K562 (cell line): ENCODE data around the gene PHB1. TPM values are rescaled to one million over a fixed set of nuclear protein-coding genes. Genes with fewer than 3 reads are reported as not detected.

Source experiments
- ATAC-seq: fragments of 200-7000 bp; cut with Tn5 transposase; 3 replicates; pipeline ENCODE4 v1.9.1; 2020; ENCODE audit warnings: moderate library complexity
- BruUV-seq: library from RNA; stranded (reverse); fragments of 400-500 nt; replicated peaks from 2 replicates; lab custom pipeline; 2021; lab: Mats Ljungman, UMichigan
- CTCF ChIA-PET: fragments of 300-600 bp; formaldehyde crosslinking; extraction: SDS; loops from one replicate; lab custom pipeline; 2021; ENCODE audit warnings: low intra/inter-chr PET ratio; lab: Yijun Ruan, JAX
- POLR2A ChIA-PET: fragments of 300-600, 350-650 bp; sonication (Branson Sonifier 250); formaldehyde crosslinking; extraction: SDS; loops from one replicate; lab custom pipeline; 2021; ENCODE audit warnings: antibody characterized with exemption, inconsistent platforms; lab: Yijun Ruan, JAX
- DNase-seq, 4 experiments: peaks; one replicate each; pipeline versions ENCODE4 v3.0.0 to v3.0.0-alpha.2; 2011 to 2018; ENCODE audit warnings: low spot score in 3 of 4, mixed read lengths in 3 of 4; ENCODE audit errors: extremely low read depth in 1 of 4
- FAIRE-seq: peaks from 2 replicates; lab custom pipeline; 2011; peaks lifted over from hg19 to GRCh38; lab: Jason Lieb, UNC
- H2AFZ ChIP-seq: 2 replicates; pipeline ENCODE4 v1.6.0; 2011; ENCODE audit warnings: low read depth, low read length, control low read depth, inconsistent platforms
- H3K27ac ChIP-seq: fragments of 200-600 bp; 3 replicates; pipeline ENCODE4 v1.8.0; 2011; ENCODE audit warnings: low read depth, mild to moderate bottlenecking, control low read depth, inconsistent platforms, low read length, moderate library complexity, mixed read lengths; ENCODE audit errors: extremely low read depth
- H3K27me3 ChIP-seq, 2 experiments: fragments of 300-600 bp in 1 of 2; 2 replicates in 1 of 2; 3 replicates in 1 of 2; pipeline versions ENCODE4 v1.6.0 to v1.8.0; 2011; ENCODE audit warnings: inconsistent platforms in 2 of 2, low read length in 2 of 2, mild to moderate bottlenecking in 1 of 2, mixed read lengths in 1 of 2, moderate library complexity in 1 of 2; ENCODE audit not compliant: control insufficient read depth in 2 of 2, insufficient read depth in 2 of 2
- H3K36me3 ChIP-seq: fragments of 300-600 bp; 3 replicates; pipeline ENCODE4 v1.8.0; 2011; ENCODE audit warnings: mild to moderate bottlenecking, low read length, inconsistent platforms; ENCODE audit not compliant: control insufficient read depth, insufficient read depth
- H3K4me1 ChIP-seq, 2 experiments: fragments of 200-600 bp in 1 of 2; replicated peaks in 1 of 2; 2 replicates in 1 of 2; 3 replicates in 1 of 2; pipeline versions ENCODE4 v1.5.1 to v1.8.0; 2011; ENCODE audit warnings: inconsistent platforms in 2 of 2, low read length in 2 of 2, mild to moderate bottlenecking in 1 of 2, mixed read lengths in 1 of 2, moderate library complexity in 1 of 2; ENCODE audit not compliant: control insufficient read depth in 2 of 2, insufficient read depth in 2 of 2
- H3K4me2 ChIP-seq: 2 replicates; pipeline ENCODE4 v1.6.1; 2011; ENCODE audit warnings: low read length, control low read depth, inconsistent platforms, mixed read lengths; ENCODE audit not compliant: insufficient read depth
- H3K4me3 ChIP-seq: fragments of 200-600 bp; sonication (generic), shearing (Covaris generic); 2 replicates; pipeline ENCODE4 v1.5.1; 2016; ENCODE audit warnings: control low read depth, inconsistent platforms
- H3K79me2 ChIP-seq: fragments of 200-600 bp; 3 replicates; pipeline ENCODE4 v1.8.0; 2011; ENCODE audit warnings: low read length, inconsistent platforms; ENCODE audit not compliant: control insufficient read depth, insufficient read depth
- H3K9ac ChIP-seq, 2 experiments: 2 replicates each; pipeline versions ENCODE4 v1.6.0 to v1.6.1; 2011; ENCODE audit warnings: low read depth in 2 of 2, low read length in 2 of 2, control low read depth in 1 of 2, inconsistent platforms in 1 of 2, mild to moderate bottlenecking in 1 of 2, mixed read lengths in 1 of 2; ENCODE audit not compliant: insufficient read depth in 1 of 2
- H3K9me1 ChIP-seq: one replicate; pipeline ENCODE4 v1.6.0; 2011; ENCODE audit warnings: inconsistent platforms, mild to moderate bottlenecking, low read length, moderate library complexity; ENCODE audit not compliant: control insufficient read depth, insufficient read depth
- H3K9me3 ChIP-seq: replicated peaks from 2 replicates; pipeline ENCODE4 v1.5.1; 2011; ENCODE audit warnings: low read depth, low read length, inconsistent platforms; ENCODE audit not compliant: control insufficient read depth, insufficient read depth
- H4K20me1 ChIP-seq: replicated peaks from 2 replicates; pipeline ENCODE4 v1.6.1; 2011; ENCODE audit warnings: low read length, inconsistent platforms, mixed read lengths; ENCODE audit not compliant: control insufficient read depth, insufficient read depth
- C11orf30 ChIP-seq: fragments of 450-650 bp; IDR thresholded peaks from 2 replicates; pipeline ENCODE4 v1.6.1; 2016; ENCODE audit warnings: low read depth, mild to moderate bottlenecking
- CHCHD3 ChIP-seq: fragments of 250-450 bp; sonication (Bioruptor Pico); IDR thresholded peaks from 2 replicates; pipeline ENCODE4 v2.1.2; 2022; ENCODE audit warnings: mild to moderate bottlenecking
- DACH1 ChIP-seq: fragments of 450-650 bp; IDR thresholded peaks from 2 replicates; pipeline ENCODE4 v1.6.1; 2018; ENCODE audit not compliant: partially characterized antibody
- FOXA1 ChIP-seq: fragments of 450-650 bp; IDR thresholded peaks from 2 replicates; pipeline ENCODE4 v1.6.1; 2016; ENCODE audit warnings: mild to moderate bottlenecking, borderline replicate concordance
- SRSF9 ChIP-seq: fragments of 200-400 bp; formaldehyde crosslinking; IDR thresholded peaks from 2 replicates; pipeline ENCODE4 v1.6.1; 2017; ENCODE audit warnings: low read depth, low read length, borderline replicate concordance
- TEAD1 ChIP-seq, 2 experiments: fragments of 450-650 bp in 1 of 2; sonication (generic) in 1 of 2; formaldehyde crosslinking; IDR thresholded peaks; 2 replicates each; pipeline versions ENCODE4 v1.4.0 to v1.8.0; 2020 to 2022; ENCODE audit warnings: mild to moderate bottlenecking in 2 of 2, missing genetic modification reagents in 1 of 2
- ZNF146 ChIP-seq: IDR thresholded peaks from one replicate; pipeline ENCODE4 v1.6.1; 2018; ENCODE audit warnings: missing compliant biosample characterization; ENCODE audit not compliant: unreplicated experiment
- ZNF384 ChIP-seq: IDR thresholded peaks from 2 replicates; pipeline ENCODE4 v1.6.1; 2012; ENCODE audit warnings: low read depth, low read length, improper control_type of control experiment
- ZNF696 ChIP-seq: fragments of 250-450 bp; sonication (Bioruptor Pico); conservative IDR thresholded peaks from 2 replicates; pipeline ENCODE4 v1.4.0; 2020; ENCODE audit warnings: mild to moderate bottlenecking, moderate library complexity
- ZZZ3 ChIP-seq: fragments of 450-650 bp; IDR thresholded peaks from 2 replicates; pipeline ENCODE4 v1.6.1; 2016; ENCODE audit warnings: antibody characterized with exemption, mild to moderate bottlenecking, moderate library complexity
- WGBS: fragments of 100-300 bp; shearing (Covaris generic); methylation state at CpG from one replicate; pipeline ENCODE4 v1.1.6; 2016; ENCODE audit warnings: low coverage, mixed read lengths; ENCODE audit not compliant: insufficient coverage; ENCODE audit errors: missing lambda C conversion rate; 5-methylcytosine and 5-hydroxymethylcytosine counted together
- in situ Hi-C: fragments of 300-500 bp; cut with MboI; formaldehyde crosslinking; loops from 4 replicates; pipeline ENCODE4 v1.15.0; 2018; ENCODE audit warnings: inconsistent platforms, mixed read lengths
- intact Hi-C: fragments of 100-400 bp; cut with micrococcal nuclease; formaldehyde crosslinking; loops from 2 replicates; pipeline ENCODE4 v1.14.2; 2022
- polyA plus RNA-seq, 8 experiments: library from polyadenylated mRNA; depleted of rRNA in 4 of 8; stranded (reverse) in 5 of 8; unstranded in 3 of 8; fragments of >200 nt; fragmentation: Nextera tagmentation in 2 of 8; fragmentation: Illumina TruSeq in 1 of 8; extraction: Ambion mirVana in 2 of 8; extraction: Trizol in 1 of 8; gene quantifications; 2 replicates each; pipeline versions ENCODE4 v1.2.1 to v1.2.3, GENCODE V29; 2011 to 2014; ENCODE audit warnings: inconsistent platforms in 1 of 8, missing spikeins in 1 of 8
- total RNA-seq, 7 experiments: library from RNA; depleted of rRNA in 6 of 7; stranded (reverse); fragments of >200 nt in 6 of 7; fragmentation: Illumina TruSeq in 2 of 7; extraction: Trizol in 2 of 7; gene quantifications; 2 replicates each; pipeline versions ENCODE4 v1.2.1 to v1.2.3, GENCODE V29; 2011 to 2021; ENCODE audit warnings: low replicate concordance in 1 of 7
- TF ChIP-seq, protein P1 (sequence below): sonication (generic); formaldehyde crosslinking; IDR thresholded peaks from 2 replicates; pipeline ENCODE4 v1.8.0; 2022; ENCODE audit warnings: missing genetic modification reagents, mild to moderate bottlenecking, borderline replicate concordance
- TF ChIP-seq, protein P2 (sequence below): fragments of 250-450 bp; sonication (Bioruptor Pico); IDR thresholded peaks from 2 replicates; pipeline ENCODE4 v1.5.0; 2021; ENCODE audit warnings: mild to moderate bottlenecking, moderate library complexity

Gene PHB1
- total and polyA plus RNA-seq, 9 of the 15 experiments (the other 6 are each of a cell fraction or from before 2014, with no cell fraction given) = 191 to 818 (median 349) TPM

DNA sequence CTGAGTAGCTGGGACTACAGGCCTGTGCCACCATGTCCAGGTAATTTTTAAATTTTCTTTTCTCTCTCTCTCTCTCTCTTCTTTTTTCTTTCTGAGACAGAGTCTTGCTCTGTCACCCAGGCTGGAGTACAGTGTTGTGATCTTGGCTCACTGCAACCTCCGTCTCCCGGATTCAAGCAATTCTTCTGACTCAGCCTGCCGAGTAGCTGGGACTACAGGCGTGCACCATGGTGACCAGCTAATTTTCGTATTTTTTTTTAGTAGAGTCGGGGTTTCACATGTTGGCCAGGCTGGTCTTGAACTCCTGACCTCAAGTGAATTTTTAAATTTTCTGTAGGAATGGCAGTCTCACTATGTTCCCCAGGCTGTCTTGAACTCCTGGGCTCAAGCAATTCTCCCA, 41.6 kb downstream of the PHB1 start:
- no TSS peak for BruUV-seq
- DNase-seq (no peak), ATAC-seq (no peak), FAIRE-seq (no peak)
- Histone ChIP-seq H3K4me2 (no peak overlapping the region), H3K4me1 (peaks cover 0 to 3% of the 10 kb centered on the region in 2 experiments; a peak in 2 of 5 replicates), H3K9me1 (no peaks in the 10 kb centered on the region), H3K36me3 (no peaks in the 10 kb centered on the region), H4K20me1 (no peaks in the 10 kb centered on the region), H3K27ac (no peak overlapping the region), H3K9me3 (no peaks in the 10 kb centered on the region), H3K4me3 (no peak overlapping the region), H3K79me2 (no peaks in the 10 kb centered on the region), H3K27me3 (no peaks in the 10 kb centered on the region), H3K9ac (no peak overlapping the region), H2AFZ (no peak overlapping the region)
- in situ Hi-C loops (no loop called here), intact Hi-C loops (no loop called here)
- ChIA-PET POLR2A (interaction anchor here (0.6 kb wide), 1 partner anchor 151 kb away, joined by 3 read pairs; no protein-coding TSS in a partner anchor), CTCF (no interaction called here)
- WGBS = 31% methylated on average over 6 of the region's 6 CpGs
- TF ChIP-seq SRSF9 = no peak
- TF ChIP-seq, protein P1, sequence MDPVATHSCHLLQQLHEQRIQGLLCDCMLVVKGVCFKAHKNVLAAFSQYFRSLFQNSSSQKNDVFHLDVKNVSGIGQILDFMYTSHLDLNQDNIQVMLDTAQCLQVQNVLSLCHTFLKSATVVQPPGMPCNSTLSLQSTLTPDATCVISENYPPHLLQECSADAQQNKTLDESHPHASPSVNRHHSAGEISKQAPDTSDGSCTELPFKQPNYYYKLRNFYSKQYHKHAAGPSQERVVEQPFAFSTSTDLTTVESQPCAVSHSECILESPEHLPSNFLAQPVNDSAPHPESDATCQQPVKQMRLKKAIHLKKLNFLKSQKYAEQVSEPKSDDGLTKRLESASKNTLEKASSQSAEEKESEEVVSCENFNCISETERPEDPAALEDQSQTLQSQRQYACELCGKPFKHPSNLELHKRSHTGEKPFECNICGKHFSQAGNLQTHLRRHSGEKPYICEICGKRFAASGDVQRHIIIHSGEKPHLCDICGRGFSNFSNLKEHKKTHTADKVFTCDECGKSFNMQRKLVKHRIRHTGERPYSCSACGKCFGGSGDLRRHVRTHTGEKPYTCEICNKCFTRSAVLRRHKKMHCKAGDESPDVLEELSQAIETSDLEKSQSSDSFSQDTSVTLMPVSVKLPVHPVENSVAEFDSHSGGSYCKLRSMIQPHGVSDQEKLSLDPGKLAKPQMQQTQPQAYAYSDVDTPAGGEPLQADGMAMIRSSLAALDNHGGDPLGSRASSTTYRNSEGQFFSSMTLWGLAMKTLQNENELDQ (CRISPR knock-in tag) = no peak
- no peak for TF ChIP-seq ZNF146 (CRISPR knock-in tag)
- no peak for TF ChIP-seq ZZZ3
- TF ChIP-seq ZNF384 = no peak
- TF ChIP-seq, protein P2, sequence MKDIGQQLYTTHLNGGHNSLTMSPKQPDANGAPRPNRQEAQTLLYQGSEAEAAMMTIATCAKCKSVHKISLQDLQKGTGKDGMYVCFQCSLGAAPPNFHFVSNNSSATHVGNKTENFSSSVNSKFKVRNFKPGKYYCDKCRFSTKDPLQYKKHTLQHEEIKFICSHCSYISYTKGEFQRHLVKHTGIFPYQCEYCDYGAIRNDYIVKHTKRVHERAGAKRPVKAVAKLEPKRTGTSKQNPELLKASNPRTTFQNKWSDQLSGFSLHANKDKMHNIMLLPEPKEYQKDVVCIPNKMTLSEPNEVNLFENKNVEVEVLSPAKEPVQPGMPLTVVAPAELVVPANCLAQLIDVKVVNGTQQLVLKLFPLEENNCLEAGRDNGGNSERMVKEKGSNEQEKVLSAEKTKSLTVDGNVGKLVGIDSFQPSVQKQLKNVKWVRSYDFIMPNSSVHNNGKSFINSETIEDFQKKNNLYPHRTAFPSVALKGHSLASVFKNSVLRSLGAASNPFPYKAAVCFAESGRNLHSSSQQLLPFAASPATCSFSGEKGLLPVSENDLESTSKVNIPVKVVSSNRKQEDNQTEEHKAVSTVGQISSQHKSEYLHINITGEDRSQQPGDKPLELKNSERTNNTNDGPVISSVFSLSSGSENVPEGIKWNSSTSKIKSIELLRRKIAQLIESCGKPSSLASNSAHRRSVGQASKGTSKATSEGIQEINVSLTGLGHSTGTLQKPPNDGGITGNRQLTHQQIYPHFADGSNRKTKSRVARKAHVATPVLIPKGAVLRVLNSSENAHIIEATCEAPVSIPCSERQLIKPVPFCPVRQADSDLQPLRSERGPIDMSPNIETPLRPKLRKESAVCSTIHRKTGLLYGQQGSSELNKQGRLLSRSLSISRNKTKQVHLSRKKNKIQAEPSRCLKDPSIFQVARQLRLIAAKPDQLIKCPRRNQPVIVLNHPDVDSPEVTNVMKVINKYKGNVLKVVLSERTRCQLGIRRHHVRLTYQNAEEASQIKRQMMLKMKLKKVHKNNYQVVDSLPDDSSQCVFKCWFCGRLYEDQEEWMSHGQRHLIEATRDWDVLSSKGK (CRISPR knock-in tag) = no peak
- no peak for TF ChIP-seq CHCHD3
- TF ChIP-seq ZNF696 (CRISPR knock-in tag) = no peak
- TF ChIP-seq TEAD1 (CRISPR knock-in tag; IDR thresholded peaks at IDR 0.05) = no peak
- no peak for TF ChIP-seq C11orf30
- TF ChIP-seq DACH1 = no peak
- TF ChIP-seq FOXA1 = no peak
